Endothelial cell of umbilical vein (primary cell): Measurements from ENCODE around the gene CFAP99. TPM values are rescaled to one million over a fixed set of nuclear protein-coding genes. Genes with fewer than 3 reads are reported as not detected.

Experiments
- BruUV-seq: library from RNA; stranded (reverse); fragments of 400-500 nt; replicated peaks from 2 replicates; lab custom pipeline; 2021; lab: Mats Ljungman, UMichigan
- CTCF ChIA-PET: fragments of 300-600, 350-600 bp; sonication (Branson Sonifier 250); formaldehyde crosslinking; loops from one replicate; lab custom pipeline; 2021; ENCODE audit warnings: antibody characterized with exemption, inconsistent platforms; lab: Charles Lee
- POLR2A ChIA-PET: fragments of 300-600, 350-600 bp; sonication (Branson Sonifier 250); formaldehyde crosslinking; loops from one replicate; lab custom pipeline; 2021; ENCODE audit warnings: antibody characterized with exemption, inconsistent platforms; lab: Charles Lee
- DNase-seq: peaks from one replicate; pipeline ENCODE4 v3.0.0-alpha.2; 2011; ENCODE audit warnings: low read depth, low spot score
- FAIRE-seq: peaks from 2 replicates; lab custom pipeline; 2011; peaks lifted over from hg19 to GRCh38; lab: Jason Lieb, UNC
- H2AFZ ChIP-seq: 2 replicates; pipeline ENCODE4 v1.6.0; 2012; ENCODE audit warnings: low read depth, low read length, control low read depth, inconsistent platforms
- H3K27ac ChIP-seq: 2 replicates; pipeline ENCODE4 v1.5.1; 2011; ENCODE audit warnings: low read depth, mild to moderate bottlenecking, control low read depth, low read length, moderate library complexity; ENCODE audit not compliant: insufficient read depth
- H3K27me3 ChIP-seq, 2 experiments: 2 replicates each; pipeline versions ENCODE4 v1.6.0 to v1.6.1; 2011; ENCODE audit warnings: low read length in 2 of 2, mixed read lengths in 1 of 2; ENCODE audit not compliant: control insufficient read depth in 2 of 2, insufficient read depth in 2 of 2
- H3K36me3 ChIP-seq, 2 experiments: 2 replicates in 1 of 2; 3 replicates in 1 of 2; pipeline ENCODE4 v1.5.1; 2011; ENCODE audit warnings: low read length in 2 of 2, mild to moderate bottlenecking in 1 of 2, moderate library complexity in 1 of 2; ENCODE audit not compliant: control insufficient read depth in 2 of 2, insufficient read depth in 2 of 2; ENCODE audit errors: extremely low read depth in 1 of 2
- H3K4me1 ChIP-seq: 3 replicates; pipeline ENCODE4 v1.5.1; 2011; ENCODE audit warnings: mild to moderate bottlenecking, low read length; ENCODE audit not compliant: control insufficient read depth, insufficient read depth; ENCODE audit errors: extremely low read depth
- H3K4me2 ChIP-seq: 2 replicates; pipeline ENCODE4 v1.6.1; 2011; ENCODE audit warnings: low read length, control low read depth, mixed read lengths; ENCODE audit not compliant: insufficient read depth
- H3K4me3 ChIP-seq, 3 experiments: fragments of 200-600 bp in 1 of 3; sonication (generic), shearing (Covaris generic) in 1 of 3; replicated peaks in 1 of 3; 2 replicates each; pipeline ENCODE4 v1.5.1; 2011 to 2016; ENCODE audit warnings: control low read depth in 3 of 3, low read length in 3 of 3, mild to moderate bottlenecking in 2 of 3, inconsistent platforms in 1 of 3, low read depth in 1 of 3, moderate library complexity in 1 of 3; ENCODE audit not compliant: insufficient read depth in 1 of 3
- H3K79me2 ChIP-seq: 2 replicates; pipeline ENCODE4 v1.6.0; 2012; ENCODE audit warnings: low read length, inconsistent platforms; ENCODE audit not compliant: control insufficient read depth, insufficient read depth
- H3K9ac ChIP-seq: replicated peaks from 2 replicates; pipeline ENCODE3; 2011; ENCODE audit warnings: low read length, control low read depth; ENCODE audit not compliant: insufficient read depth; ENCODE audit errors: extremely low read depth
- H3K9me1 ChIP-seq: replicated peaks from 3 replicates; pipeline ENCODE4 v1.6.0; 2011; ENCODE audit warnings: mild to moderate bottlenecking, low read length; ENCODE audit not compliant: control insufficient read depth, insufficient read depth; ENCODE audit errors: extremely low read depth
- H3K9me3 ChIP-seq: replicated peaks from 2 replicates; pipeline ENCODE4 v1.5.1; 2012; ENCODE audit warnings: low read length, inconsistent platforms; ENCODE audit not compliant: control insufficient read depth, insufficient read depth
- H4K20me1 ChIP-seq: replicated peaks from 2 replicates; pipeline ENCODE3; 2011; ENCODE audit warnings: mild to moderate bottlenecking, low read length; ENCODE audit not compliant: control insufficient read depth, insufficient read depth; ENCODE audit errors: extremely low read depth
- CTCF ChIP-seq, 2 donors: IDR thresholded peaks; 1 replicate in 1 of 2; 2 replicates in 1 of 2; pipeline ENCODE4 v1.5.1; 2011; ENCODE audit warnings: low read length in 2 of 2, mild to moderate bottlenecking in 2 of 2, moderate library complexity in 2 of 2, control low read depth in 1 of 2, inconsistent platforms in 1 of 2, low read depth in 1 of 2; ENCODE audit not compliant: insufficient read depth in 1 of 2; ENCODE audit errors: extremely low read depth in 1 of 2
- EZH2 ChIP-seq: IDR thresholded peaks from 2 replicates; pipeline ENCODE4 v1.6.1; 2012; ENCODE audit warnings: borderline replicate concordance, low read depth, mild to moderate bottlenecking, moderate library complexity, low read length, inconsistent platforms; ENCODE audit not compliant: severe bottlenecking
- JUN ChIP-seq: IDR thresholded peaks from 2 replicates; pipeline ENCODE4 v1.6.1; 2011; ENCODE audit warnings: borderline replicate concordance, low read depth; ENCODE audit not compliant: insufficient read length, insufficient read depth
- dilution Hi-C: fragments of 300-500 bp; cut with MboI; formaldehyde crosslinking; loops from one replicate; pipeline ENCODE4 v1.15.0; 2019; ENCODE audit warnings: low sequenced_read_pairs; ENCODE audit not compliant: extremely low pct_ligation_motif_present
- intact Hi-C: fragments of 100-400 bp; cut with micrococcal nuclease; formaldehyde crosslinking; loops from one replicate; pipeline ENCODE4 v1.10.0; 2022
- polyA plus RNA-seq, 4 experiments: library from polyadenylated mRNA; depleted of rRNA in 3 of 4; stranded (reverse) in 3 of 4; unstranded in 1 of 4; fragments of >200 nt; gene quantifications; 2 replicates each; pipeline versions ENCODE4 v1.2.1 to v1.2.3, GENCODE V29; 2011 to 2012; ENCODE audit warnings: missing spikeins in 1 of 4
- total RNA-seq: library from RNA; stranded (reverse); gene quantifications from 2 replicates; pipeline ENCODE4 v1.2.3, GENCODE V29; 2021

The CFAP99 gene
- total and polyA plus RNA-seq, 2 donors (not counting 3 experiments of a cell fraction or from before 2014, with no cell fraction given) = 0.03 TPM; not detected in 1

DNA sequence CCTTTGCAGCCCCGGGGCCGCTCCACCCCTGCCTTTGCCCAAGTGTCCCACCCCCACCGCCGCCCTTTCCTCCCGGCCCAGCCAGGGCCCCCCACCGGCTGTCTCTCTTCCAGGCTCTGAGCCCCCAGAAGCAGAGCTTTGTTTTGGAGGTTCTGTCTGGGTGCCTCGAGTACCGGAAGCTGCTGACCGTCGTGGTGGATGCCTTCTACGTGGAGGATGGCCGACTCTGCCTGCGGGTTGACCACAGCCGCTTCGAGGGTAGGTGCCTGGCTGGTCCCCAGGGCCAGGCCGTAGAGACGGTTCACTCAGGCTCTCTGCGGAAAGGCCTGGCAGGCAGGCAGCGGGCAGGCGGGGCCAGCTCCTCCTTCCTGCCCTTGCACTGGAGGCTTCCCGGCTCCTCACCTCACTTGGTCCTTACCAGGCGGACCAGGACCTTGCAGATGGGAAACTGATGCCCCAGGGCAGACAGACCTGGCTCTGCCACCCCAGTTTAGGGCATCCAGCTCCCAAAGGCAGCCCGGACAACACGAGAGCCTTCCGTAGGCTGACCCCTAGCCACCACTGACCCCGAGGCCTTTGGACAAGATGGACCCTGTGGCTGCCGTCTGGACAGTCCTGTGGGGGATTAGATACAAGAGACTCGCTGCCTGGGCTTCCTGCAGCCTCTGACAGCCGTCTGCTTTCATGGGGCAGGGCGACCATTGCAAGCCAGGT lies 18.2 kb downstream of the CFAP99 start:
- dilution Hi-C loops (no loop called here), intact Hi-C loops (no loop called here)
- no peaks in the 10 kb centered on the region for H3K27me3 ChIP-seq
- H4K20me1 ChIP-seq = no peaks in the 10 kb centered on the region
- FAIRE-seq (no peak), DNase-seq (no peak)
- H3K36me3 ChIP-seq = no peaks in the 10 kb centered on the region
- H2AFZ ChIP-seq = no peak overlapping the region
- H3K9me1 ChIP-seq = no peaks in the 10 kb centered on the region
- ChIA-PET POLR2A (no interaction called here), CTCF (interaction anchor here (1.0 to 9.8 kb wide), 9 partner anchors 15 to 225 kb away, joined by 3 to 149 read pairs (median 4); no protein-coding TSS in a partner anchor)
- no peak overlapping the region for H3K4me3 ChIP-seq
- TF ChIP-seq CTCF (IDR thresholded peaks at IDR 0.05; ENCODE audit: extremely low read depth in 1 of 2, insufficient read depth in 1 of 2, low read depth in 1 of 2, low read length in 2 of 2) = no peak
- no peak for TF ChIP-seq EZH2
- no peak for TF ChIP-seq JUN
- H3K27ac ChIP-seq = no peak overlapping the region
- no peaks in the 10 kb centered on the region for H3K4me1 ChIP-seq
- no peak overlapping the region for H3K9ac ChIP-seq
- H3K4me2 ChIP-seq = no peak overlapping the region
- no peaks in the 10 kb centered on the region for H3K79me2 ChIP-seq
- no peaks in the 10 kb centered on the region for H3K9me3 ChIP-seq
- BruUV-seq = no TSS peak
